ENCODE results near the gene CXCR2.
"Not testable (repeated sequence)": the region's sequence is repeated elsewhere in the genome, so short reads cannot be mapped to it uniquely, and the experiment has no call there.

The CXCR2 gene

GRCh38 chr2:218125626-218126080 lies at the start of gene CXCR2:
CXCR2 (plus strand) TSS chr2:218126028; CDS start chr2:218134802, 8,774 bp downstream.
- no peak for DNase-seq

- DNase-seq: no peak
These were observed 48.2 kb upstream of the CXCR2 start for GRCh38 chr2:218077464-218078216.

GRCh38 chr2:218079943-218080913 lies 45.6 kb upstream of the CXCR2 start:
- DNase-seq: no peak

- DNase-seq: no peak
These were observed 44.8 kb upstream of the CXCR2 start for GRCh38 chr2:218081063-218081462.

- DNase-seq: no peak
These were observed 44.1 kb upstream of the CXCR2 start for GRCh38 chr2:218081695-218082094.

- no peak for DNase-seq
These were observed 43.1 kb upstream of the CXCR2 start for GRCh38 chr2:218082586-218083351.

GRCh38 chr2:218083352-218083676 lies 42.5 kb upstream of the CXCR2 start:
- no peak for DNase-seq

- no peak for DNase-seq
These were observed 39.4 kb upstream of the CXCR2 start for GRCh38 chr2:218086478-218086877.

- no peak for DNase-seq
These were observed 36.6 kb upstream of the CXCR2 start for GRCh38 chr2:218089259-218089658.

- DNase-seq: no peak
These were observed 34.1 kb upstream of the CXCR2 start for GRCh38 chr2:218091746-218092145.

- DNase-seq: no peak
These were observed 31.9 kb upstream of the CXCR2 start for GRCh38 chr2:218093879-218094278.

- DNase-seq: no peak
These were observed 30.0 kb upstream of the CXCR2 start for GRCh38 chr2:218095853-218096252.

- DNase-seq: no peak
These were observed 27.9 kb upstream of the CXCR2 start for GRCh38 chr2:218097975-218098374.

GRCh38 chr2:218108834-218109233 lies 17.0 kb upstream of the CXCR2 start:
- not testable (repeated sequence) for DNase-seq

- not testable (repeated sequence) for DNase-seq
These were observed 4.0 kb upstream of the CXCR2 start for GRCh38 chr2:218121789-218122188.

- not testable (repeated sequence) for DNase-seq
These were observed 3.5 kb upstream of the CXCR2 start for GRCh38 chr2:218122286-218122685.

GRCh38 chr2:218123986-218124385 lies 1.8 kb upstream of the CXCR2 start:
- DNase-seq: no peak

GRCh38 chr2:218125095-218125494 lies 733 bp upstream of the CXCR2 start:
- no peak for DNase-seq

- no peak for DNase-seq
These were observed 2.2 kb downstream of the CXCR2 start for GRCh38 chr2:218127929-218128455.

- no peak for DNase-seq
These were observed 3.1 kb downstream of the CXCR2 start for GRCh38 chr2:218128781-218129457.

- DNase-seq: no peak
These were observed 3.8 kb downstream of the CXCR2 start for GRCh38 chr2:218129458-218130135.

GRCh38 chr2:218130377-218130776 lies 4.5 kb downstream of the CXCR2 start:
- DNase-seq: no peak

Data from CD4-positive, alpha-beta T cell treated with Interferon gamma for 1 hour (primary cell).